NCI-H446 treated with DMSO at 0.1 percent for 48 hours (cell line): ENCODE data around the gene N4BP2L2.

Experiments
- DNase-seq: peaks from one replicate; lab custom pipeline; 2025; lab: John Stamatoyannopoulos, UW

The N4BP2L2 gene

DNA sequence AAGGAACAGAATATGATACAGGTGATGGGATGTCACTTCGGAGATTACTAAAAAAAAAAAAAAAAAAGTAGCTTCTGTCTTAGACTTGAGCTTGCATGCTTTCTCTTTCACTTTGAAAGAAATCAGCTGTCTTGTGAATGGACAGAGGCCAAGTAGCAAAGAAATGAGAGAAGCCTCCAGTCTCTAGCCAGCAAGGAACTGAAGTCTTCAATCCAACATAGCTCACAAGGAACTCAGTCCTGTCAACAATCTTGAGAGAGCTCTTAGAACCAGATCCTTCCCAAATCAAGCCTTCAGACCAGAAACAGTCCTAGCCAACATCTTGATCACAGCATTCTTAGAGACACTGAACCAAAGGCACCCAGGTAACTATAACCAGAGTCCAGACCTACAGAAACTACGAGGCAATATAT lies 7.7 kb downstream of the N4BP2L2 start:
- DNase-seq = no peak

DNA sequence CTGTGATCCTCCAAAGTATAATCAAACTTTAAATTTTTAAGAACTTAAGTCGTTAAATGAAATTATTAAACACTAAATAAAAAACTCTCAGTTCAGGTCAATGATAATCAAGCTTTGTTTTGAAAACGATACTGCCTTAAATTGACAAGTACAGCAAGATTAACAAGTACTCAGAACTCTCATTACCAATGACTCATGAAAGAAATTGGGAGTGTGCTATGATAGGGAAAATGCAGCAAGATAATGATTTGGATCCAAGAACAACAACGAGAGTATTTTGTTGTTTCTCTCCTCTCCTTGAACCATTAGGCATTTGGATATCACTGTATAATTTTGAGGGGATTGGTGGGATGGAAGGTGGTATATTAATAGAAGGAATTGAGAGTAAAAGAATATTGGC lies 10.2 kb downstream of the N4BP2L2 start:
- DNase-seq = no peak

DNA sequence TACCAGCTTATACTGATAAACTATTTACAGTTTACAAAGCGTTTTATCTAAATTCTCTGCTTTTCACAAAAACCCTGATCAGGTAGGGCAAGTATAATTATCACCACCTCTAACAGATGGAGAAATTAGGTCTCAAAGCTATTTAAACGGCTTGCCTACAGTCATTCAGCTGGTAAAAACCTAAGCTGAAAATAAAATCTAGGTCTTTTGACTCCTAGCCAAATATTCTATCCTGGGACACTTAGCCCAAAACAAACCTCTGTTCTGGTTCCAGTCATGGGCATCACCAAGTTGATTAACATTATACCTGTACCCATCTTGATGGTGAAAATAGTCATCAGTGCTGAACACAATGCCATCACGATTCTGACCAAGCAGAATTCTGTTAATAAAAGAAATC lies 11.4 kb downstream of the N4BP2L2 start:
- DNase-seq = no peak

DNA sequence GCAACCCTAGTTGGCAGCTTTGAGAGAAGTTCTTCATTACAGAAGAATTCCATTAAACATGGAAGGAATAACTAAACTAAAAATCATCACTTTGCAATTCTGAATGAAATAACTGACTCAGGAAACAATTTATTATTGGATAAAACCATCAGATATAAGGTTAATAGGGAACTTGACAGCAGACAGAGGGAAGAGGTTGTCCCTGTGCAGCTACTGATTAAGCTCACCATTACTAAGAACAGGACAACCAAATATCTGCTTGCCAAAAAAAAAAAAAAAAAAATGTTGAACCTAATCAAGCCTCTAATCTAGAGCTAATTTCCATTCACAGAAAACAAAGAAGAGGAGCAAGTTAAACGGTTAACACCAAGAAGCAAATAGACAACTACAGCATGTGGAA lies 12.8 kb downstream of the N4BP2L2 start:
- no peak for DNase-seq

DNA sequence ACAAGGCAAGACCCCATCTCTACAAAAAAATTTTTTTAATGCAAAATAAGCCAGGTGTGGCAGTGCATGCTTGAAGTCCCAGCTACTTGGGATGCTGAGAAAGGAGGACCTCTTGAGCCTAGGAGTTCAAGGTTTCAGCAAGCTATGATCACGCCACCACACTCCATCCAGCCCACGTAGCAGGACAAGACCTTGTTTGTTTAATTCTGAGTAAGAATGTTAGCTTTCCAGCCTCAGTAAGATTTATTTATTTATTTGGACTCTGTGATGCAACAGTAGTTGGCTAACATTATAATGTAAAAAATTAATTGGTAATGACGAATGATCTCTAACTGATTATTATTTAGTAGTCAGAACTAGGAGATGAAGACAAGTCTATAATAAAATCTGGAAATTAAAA lies 23.3 kb downstream of the N4BP2L2 start:
- DNase-seq = no peak

DNA sequence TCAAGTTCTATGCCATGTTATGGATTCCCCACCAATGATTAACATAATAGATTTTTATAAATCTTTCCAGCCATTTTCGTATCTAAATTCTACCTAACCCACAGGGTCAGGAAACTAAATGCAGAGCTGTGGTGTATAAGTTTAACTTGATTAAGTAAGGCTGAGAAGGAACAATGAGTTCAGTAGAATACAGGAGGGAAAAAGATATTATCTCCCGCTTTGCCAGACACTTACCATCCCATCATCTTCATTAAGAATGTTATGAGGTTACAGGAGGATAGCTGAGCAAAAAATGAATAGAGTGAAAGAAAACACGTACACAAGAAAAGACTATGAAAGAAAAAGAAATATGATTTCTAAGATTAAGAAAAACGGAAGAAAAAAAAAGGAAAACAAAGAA lies 27.1 kb downstream of the N4BP2L2 start:
- DNase-seq = no peak

DNA sequence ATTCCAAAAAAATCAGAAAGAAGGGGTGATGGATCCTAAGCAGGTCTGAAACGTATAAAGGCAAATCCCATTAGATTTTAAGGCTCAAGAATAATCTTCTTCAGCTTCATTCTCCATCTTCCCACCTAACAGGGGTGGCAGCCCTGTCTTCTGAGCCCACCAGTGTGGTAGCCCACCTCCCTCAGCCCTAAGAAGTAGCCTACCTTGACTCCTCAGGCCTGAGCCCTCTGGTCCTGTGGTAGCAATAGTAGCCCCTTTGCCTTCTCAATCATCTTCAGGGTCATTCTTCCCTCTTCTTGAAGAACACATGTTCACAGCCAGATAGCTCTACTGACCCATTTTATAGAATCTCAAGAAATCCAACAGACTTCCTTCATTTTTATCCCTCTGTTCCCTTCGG lies 33.7 kb downstream of the N4BP2L2 start:
- DNase-seq = no peak

DNA sequence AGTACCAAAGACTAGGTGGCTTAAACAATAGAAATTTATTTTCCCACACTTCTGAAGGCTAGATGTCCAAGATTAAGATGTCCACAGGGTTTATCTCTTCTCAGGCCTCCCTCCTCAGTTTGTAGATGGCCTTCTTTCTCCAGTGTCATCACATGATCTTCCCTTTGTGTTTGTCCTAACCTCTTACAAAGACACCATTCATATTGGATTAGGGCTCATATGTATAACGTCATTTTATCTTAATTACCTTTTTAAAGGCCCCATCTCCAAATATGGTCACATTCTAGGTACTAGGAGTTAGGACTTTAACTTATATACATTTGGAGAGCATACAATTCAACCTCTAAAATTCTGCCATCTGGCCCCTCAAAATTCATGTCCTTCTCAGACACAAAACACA lies 34.3 kb downstream of the N4BP2L2 start:
- no peak for DNase-seq

DNA sequence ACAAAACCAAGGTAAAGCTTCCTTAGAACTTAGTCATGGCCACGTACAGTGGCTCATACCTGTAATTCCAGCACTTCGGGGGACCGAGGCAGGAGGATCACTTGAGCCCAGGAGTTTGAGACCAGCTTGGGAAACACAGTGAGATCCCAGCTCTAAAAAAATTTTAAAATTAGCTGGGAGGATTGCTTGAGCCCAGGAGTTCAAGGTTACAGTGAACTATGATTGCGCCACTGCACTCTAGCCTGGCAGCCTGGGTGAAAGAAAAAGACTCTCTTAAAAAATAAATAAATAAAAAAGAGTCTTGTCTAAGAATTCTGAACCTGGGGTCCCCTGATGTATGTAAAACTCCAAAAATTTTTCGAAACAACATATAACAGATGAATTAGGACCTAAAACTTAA lies 34.9 kb downstream of the N4BP2L2 start:
- DNase-seq = no peak

DNA sequence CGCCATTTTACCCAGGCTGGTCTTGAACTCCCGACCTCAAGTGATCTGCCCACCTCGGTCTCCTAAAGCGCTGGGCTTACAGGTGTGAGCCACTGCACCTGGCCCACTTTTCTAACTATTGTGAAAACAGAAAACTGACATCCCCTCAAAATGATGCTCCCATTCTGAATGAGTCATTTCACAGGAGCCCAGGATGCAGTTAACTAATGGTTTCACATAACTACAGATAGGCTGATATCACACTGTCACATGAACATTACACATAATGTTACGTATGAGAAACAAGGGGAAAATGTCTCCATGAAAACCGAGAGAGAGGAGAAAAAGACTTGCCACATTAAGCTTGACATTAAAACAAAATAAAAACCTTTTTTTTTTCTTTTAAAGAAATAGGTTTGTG lies 37.5 kb downstream of the N4BP2L2 start:
- no peak for DNase-seq

DNA sequence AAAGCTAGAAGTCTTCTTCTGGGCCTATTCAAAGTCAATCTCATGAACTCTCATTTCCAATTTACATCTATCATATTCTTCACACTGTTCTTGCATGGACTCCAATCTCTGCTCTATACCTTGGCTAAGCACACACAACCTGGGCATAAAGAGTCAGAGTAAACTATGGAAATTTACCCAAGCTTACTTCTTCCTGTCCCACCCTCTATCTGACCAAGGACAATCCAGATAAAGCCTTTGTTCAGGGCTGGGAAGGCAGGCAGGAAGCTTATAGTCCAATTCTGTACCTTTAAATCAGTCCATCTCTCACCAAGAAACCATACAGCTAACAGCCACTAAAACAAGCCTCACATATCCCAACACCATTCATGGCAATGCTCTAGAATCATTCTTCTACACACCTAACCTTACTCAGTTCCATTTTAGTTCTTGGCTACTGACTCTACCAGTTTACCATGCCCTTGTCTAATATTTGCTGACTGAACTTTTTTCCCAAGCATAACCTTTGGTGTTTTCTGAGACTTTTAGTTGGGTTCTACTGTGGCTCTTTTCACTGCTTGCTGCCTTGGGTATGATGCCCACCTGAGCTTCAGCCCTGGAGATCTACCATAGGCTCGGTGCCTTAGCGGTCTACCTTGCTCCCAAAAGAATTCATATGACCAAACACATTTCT lies 38.9 kb downstream of the N4BP2L2 start:
- no peak for DNase-seq

DNA sequence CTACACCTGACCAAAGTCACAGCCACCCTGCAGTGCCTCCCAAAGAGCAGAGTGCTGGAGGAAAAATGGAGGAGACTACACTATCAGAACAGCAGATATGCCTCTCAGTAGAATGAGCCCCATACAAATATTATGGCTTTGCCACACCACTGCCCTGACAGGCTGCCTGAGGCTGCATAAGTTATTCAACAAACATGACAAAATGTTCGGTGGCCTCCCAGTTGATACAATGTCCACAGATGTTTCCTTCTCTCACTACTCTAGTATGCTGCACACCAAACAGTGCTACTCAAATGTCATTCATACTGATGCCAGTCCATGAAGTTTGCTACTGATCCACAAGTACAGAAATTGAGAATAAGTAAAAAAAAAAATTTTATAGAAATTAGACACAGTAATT lies 41.0 kb downstream of the N4BP2L2 start:
- DNase-seq = no peak

DNA sequence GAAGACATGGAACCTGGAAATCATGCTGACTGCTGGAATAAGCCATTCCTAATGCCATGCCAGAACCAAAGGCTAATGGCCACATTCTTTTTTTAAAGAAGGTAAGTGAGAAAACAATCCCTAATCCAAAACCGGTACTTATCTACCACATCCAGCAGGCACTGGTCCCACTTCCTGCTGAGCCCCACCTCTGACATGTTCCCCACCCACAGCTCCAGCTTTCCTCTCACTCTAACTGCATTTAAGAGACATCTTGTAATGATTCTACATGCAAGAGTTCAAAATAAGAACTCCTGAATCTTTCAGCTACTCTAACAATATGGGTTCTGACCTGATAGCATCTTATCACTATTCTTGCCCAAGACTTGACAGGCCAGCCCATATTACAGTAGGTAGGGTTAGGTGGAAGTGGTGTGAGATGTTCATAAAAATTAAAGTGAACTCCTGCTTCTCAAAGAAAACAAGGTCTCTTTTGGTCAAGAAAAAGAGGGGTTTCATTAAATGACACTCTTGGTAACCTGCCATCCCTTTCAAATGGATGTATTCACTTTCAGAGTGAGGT lies 41.9 kb downstream of the N4BP2L2 start:
- DNase-seq = no peak

DNA sequence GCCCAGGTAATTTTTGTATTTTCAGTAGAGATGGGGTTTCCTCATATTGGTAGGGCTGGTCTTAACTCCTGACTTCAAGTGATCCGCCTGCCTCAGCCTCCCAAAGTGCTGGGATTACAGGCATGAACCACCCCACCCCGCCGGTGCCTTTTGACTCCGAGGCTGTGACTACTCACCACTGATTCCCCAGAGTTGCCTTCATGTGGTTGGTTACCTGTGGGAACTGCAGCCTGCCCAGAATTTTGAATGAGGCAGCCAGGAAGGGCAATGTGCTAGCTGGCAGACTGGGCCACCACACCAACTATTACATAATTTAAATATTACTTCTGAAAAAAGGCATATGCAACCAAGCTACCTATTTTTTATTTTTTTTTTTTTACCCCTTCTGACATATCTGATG lies 42.8 kb downstream of the N4BP2L2 start:
- no peak for DNase-seq

DNA sequence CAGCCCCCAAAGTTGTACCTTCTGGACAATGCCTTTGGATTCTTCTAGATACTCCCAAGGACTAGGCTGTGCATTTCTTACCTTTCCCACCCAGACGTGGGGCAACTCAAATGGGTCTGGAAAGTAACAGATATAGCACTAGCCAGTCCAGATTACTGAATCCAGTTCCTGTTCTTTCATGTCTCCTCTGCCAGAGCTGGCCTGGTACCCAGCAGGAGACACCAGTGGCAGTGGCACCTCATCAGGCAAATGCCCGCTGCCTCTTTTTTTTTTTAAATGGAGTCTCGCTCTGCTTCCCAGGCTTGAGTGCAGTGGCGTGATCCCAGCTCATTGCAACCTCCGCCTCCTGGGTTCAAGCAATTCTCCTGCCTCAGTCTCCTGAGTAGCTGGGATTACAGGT lies 43.2 kb downstream of the N4BP2L2 start:
- no peak for DNase-seq

DNA sequence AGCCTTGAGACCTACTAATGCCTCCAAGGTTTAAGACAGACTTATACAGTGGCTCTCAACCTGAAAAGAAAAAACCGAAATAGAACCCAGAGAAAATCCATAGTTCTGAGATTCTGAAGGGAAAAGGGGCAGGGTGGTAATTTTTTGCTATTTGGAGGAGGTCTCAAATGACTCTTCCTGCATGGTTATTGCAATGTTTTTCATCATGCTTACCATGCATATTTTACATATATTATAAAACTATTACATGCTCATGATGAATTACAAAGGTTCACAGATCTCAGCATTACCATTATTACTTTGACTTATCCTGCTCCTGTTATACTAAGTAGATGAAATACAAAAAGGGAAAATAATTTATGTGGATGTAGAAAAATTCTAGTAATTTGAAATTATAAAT lies 47.6 kb downstream of the N4BP2L2 start:
- no peak for DNase-seq

DNA sequence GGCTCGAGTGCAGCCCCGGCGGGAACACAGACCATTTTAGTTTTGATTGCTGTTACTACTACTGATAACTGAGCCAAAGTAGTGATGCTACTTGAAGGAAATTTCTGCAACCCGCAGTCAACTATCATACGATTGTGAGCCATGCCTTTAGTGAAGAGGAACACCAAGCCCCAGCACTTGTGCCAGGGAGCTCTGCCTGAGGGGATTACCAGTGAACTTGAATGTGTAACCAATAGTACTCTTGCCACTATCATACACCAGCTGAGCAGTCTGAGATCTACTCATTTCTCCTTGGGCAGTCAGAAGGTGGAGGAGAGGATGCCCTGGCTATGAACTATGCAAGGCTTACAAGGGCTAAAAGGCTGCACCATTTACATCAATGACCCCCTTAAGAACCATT lies 61.7 kb downstream of the N4BP2L2 start:
- DNase-seq = no peak

DNA sequence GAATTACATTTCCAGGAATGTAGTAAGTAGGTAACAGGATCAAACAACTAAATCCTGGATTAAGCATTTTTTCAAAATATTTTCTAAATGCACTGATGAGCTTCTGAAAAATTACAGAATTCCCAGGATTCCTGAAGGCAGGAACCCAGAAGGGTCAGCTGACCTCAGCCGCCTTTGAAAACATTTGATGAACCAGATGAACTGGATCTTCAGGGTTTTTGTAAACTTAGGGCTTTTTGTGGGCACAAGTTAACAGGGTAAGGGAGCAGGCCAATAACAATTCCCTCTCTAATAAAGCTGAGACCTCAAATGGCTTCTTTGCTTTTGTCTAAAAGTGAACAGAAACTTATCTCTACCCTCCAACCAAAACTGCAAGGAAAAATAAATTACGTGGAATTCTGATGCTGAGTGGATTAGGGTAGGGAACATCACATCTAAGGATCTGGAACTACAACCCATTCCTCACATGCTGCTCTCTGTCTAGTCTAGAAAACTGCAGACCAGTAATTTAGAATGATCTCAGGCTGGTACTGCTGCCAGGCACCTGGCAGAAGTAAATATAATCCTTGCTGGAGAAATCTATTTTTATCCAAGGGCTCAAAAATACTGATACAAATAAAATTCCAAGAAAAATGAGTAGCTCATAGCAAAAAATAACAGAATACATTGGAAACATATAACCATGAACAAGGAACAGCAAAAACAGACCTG lies 62.4 kb downstream of the N4BP2L2 start:
- DNase-seq = no peak

DNA sequence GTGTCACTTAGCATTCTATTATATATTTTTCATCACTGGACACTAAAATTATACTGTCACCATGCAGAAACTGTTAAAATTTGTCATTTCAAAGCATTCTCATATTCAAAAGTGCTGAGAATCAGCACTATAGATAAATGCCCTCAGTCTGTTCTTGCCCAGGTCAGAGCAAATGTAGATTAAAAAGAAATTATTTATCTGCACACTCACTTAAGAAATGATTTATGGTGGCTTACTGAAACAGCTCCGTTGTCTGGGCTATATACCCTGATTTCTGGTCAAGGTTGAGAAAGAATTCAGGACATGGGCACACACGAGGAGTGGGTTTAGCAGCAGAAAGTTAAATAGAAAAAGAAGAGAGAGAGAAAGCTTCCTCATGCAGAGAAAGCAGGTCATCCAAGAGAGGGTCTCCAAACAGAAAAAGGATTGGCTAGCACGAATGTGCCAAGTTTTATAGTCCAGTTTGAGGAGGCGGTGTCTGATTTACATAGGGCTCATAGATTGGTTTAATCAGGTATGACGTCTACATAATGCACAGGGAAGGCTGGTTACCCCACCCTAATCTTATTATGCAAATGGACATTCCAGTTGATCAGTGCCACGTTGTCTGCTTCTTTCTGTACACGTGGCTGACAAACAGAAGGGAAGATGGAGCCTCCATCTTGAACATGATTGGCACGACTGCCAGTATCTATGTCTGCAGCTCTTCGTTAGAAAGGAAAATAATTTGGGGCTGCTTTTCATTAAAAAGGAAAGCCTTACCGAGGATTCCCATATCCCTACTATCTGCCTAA lies 63.4 kb downstream of the N4BP2L2 start:
- DNase-seq = no peak

DNA sequence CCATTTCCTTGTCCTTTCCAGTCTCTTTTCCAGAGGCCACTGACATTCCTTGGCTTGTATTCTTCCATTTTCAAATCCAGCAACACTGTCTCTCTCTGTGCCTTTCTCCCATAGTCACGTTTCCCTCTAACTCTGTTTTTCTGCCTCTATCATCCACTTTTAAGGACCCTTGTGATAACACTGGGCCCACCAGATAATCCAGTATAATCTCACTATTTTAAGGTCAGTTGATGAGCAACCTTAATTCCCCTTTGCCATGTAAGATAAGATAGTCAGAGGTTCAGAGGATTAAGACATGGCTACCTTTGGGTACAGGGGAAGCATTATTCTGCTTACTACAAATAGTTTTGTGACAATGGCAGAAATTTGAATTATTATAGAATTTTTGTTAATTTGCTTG lies 64.9 kb downstream of the N4BP2L2 start:
- DNase-seq = no peak

DNA sequence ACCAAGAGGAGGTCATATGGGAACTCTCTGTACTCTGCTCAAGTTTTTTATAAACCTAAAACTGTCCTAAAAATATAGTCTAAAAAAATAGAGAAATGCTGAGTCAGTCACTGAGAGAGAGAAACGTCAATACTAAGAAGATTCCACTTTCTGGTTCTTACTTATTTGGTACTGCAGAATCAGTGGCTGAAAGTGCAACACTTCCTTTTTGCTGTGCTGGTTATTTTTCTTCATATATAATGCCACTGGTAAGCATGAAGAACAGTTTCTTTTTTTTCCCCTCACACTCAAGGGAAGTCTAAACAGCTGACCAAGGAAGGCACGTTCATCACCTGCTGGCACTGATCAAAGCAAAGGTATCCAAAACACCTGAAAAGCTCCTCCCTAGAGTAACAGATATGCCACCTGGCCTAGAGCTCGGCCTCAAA lies 66.4 kb downstream of the N4BP2L2 start:
- DNase-seq = no peak

DNA sequence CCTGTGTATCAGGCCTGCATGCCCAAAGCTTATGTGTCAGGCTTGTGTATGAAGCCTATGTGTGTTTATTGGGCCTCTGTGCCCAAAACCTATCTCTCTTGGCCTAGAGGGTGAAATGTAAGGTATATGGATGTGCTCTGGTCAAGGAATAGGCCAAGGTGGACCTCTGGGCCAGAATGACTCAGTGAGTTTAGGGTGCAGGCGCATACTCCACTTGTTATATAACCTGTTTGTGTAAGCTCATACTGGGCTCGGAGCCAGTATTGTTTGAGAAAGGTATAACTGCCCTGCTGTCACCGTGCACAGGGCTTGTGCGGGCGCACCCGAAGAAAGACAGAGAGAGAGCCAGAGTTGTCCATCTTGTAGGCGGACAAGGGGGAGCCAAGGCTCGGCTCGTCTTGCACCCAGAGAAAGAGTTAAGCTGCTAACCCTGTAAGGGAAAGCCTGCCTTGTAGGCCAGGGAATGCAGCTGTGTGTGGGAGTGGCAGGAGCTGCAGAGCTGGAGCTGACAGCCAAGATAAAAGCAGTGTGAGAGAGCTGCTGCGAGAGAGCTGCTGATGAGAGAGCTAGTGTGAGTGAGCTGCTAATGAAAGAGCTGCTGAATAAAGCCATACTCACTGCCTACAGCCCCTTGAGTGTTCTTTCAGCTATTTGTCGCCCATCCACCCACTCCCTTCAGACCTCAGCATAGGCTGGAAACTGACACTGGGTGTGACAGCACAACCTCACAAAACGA lies 67.2 kb downstream of the N4BP2L2 start:
- no peak for DNase-seq
